GM12872 (cell line): Measurements from ENCODE around the gene PRDM16.

Source experiments
- CTCF ChIP-seq: IDR thresholded peaks from 3 replicates; pipeline ENCODE4 v1.5.1; 2011; ENCODE audit warnings: low read depth, mild to moderate bottlenecking, low read length, moderate library complexity; ENCODE audit not compliant: insufficient read depth

The PRDM16 gene

GRCh38 chr1:3205815-3206214 lies 136.8 kb downstream of the PRDM16 start:
- no peak for TF ChIP-seq CTCF

- TF ChIP-seq CTCF, result no peak
Measured at GRCh38 chr1:3206696-3207095, 137.7 kb downstream of the PRDM16 start.

GRCh38 chr1:3207217-3207848 lies 138.3 kb downstream of the PRDM16 start:
- TF ChIP-seq CTCF, result no peak

GRCh38 chr1:3208819-3209200 lies 139.8 kb downstream of the PRDM16 start:
- TF ChIP-seq CTCF, result no peak

GRCh38 chr1:3209201-3209600 lies 140.2 kb downstream of the PRDM16 start:
- TF ChIP-seq CTCF, result no peak

GRCh38 chr1:3211582-3212375 lies 142.8 kb downstream of the PRDM16 start:
- TF ChIP-seq CTCF, result no peak

- no peak for TF ChIP-seq CTCF
Measured at GRCh38 chr1:3212453-3213355, 143.7 kb downstream of the PRDM16 start.
